GM21515 (cell line): ENCODE data around the gene ZNF524.

ENCODE experiments used
- ATAC-seq: cut with Tn5 transposase; IDR thresholded peaks from one replicate; pipeline ENCODE4 v1.9.1; 2021; ENCODE audit not compliant: unreplicated experiment

Gene ZNF524

DNA sequence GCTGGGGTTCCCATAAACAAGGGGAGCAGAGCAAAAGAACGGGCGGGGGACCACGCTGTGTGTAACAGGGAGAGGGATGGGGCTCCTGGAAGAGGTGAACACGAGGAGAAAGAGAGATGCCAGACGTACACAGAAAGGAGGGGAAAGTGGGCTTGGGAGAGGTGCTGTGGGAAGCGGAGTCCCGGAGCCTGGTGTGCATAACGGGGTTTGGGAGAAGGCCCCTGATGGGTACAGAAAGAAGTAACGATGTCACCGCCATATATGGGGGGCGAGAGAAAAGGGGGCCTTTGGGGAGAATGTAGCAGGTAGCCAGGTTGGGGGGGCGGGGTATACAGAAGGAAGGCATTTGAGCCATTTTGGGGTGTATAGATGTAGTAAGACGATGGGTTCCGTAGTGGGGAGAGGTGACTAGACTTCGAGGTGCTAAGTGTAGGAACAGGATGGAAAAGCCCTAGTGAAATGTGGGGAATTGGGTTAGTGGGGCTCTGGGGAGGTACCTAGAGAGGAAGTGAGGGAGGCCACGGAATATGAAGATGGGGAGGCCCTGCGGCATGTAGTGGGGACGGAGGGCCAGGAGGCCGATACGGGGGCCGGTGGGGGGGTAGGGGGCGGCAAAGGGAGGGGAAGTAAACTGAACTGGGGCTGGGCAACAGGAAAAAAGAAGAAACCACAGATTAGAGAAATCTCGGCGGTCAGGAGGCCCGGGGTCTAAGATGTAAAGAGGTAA, 41.5 kb downstream of the ZNF524 start:
- ATAC-seq = no peak

DNA sequence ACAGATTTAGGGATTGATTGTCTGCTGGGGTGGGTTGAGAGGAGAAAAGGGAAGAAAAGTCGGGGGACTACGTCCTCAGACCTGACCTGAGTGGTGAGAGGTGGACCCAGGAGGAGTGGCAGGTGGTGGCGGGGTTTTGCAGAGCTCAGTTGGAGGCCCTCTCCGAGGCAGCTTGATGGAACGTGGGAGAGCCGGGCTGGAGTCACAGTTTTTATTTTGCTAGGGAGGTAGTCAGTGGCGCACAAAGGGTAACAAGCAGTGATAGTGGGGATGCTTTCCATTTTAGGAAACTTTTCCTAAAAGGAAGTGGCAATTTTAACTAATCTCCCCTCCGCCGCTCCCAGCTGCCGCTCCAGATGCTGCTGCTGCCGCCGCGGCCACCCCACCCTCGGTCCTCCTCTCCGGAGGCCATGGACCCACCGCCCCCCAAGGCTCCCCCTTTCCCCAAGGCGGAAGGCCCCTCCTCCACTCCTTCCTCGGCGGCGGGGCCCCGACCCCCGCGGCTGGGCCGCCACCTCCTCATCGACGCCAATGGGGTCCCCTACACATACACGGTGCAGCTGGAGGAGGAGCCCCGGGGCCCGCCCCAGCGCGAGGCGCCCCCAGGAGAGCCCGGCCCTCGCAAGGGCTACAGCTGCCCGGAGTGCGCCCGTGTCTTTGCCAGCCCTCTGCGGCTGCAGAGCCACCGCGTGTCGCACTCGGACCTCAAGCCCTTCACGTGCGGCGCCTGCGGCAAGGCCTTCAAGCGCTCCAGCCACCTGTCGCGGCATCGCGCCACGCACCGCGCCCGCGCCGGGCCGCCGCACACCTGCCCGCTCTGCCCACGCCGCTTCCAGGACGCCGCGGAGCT, 42.3 kb downstream of the ZNF524 start:
- ATAC-seq = no peak

DNA sequence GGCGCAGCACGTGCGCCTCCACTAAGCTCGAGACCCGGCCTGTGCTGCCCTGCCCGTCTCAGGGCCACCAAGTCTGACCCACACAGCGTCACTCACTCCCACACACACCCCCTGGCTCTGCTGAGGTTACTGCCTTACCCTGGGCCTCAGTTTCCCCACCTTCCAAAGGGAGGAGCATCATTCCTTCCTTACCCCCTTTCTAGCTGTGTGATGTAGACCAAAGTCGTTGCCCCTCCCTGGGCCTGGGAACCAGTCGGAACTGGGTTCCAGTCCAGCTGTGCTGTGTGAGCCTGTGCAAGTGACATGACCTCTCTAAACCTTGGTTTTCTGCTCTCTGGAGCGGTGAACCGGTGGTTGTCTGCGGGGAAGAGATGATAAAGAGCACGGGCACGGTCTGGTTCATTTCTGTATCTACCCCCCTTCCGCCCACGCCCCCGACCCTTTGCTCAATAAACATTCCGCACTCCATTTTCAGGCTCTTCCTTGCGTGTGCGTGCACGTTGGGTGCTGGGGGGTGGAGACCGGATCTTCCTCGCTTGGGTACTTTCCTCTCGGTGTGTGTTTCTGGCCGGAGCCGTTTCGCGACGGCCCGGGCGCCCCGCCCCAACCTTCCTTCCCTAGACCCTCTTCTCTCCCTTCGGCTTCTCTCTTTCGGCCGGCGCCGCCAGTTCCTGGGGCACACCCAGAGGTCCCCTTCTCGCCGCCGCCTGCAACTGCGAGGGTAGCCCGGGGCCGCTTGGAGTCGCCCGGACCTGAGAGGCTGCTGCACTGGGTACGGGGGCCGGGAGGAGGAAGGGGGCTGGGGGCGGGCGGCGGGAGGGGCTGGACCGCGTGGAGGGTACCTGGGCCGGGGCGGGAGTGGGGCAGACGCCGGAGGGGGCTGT, 43.2 kb downstream of the ZNF524 start, which contains the start of gene ZNF581:
Gene ZNF581, plus strand, starts transcription at position 647 of the 884 bp plus-strand sequence. CDS start 923 bp downstream, outside the sequence.
- ATAC-seq = peak; percentile 25

DNA sequence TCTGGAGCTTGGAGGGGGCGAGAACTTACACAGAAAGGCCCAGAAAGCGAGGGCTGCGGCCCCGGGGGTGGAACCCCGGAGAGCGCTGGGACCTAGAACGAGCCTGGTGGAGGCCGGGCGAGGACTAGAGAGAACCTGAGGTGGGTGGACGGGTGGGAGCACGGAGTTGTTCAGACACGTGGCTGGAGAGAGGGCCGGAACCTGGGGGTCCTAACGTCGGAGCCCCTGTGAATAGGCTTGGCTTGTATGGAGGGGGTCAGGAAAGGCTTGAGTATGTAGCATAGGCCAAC, 43.7 kb downstream of the ZNF524 start:
- no peak for ATAC-seq

DNA sequence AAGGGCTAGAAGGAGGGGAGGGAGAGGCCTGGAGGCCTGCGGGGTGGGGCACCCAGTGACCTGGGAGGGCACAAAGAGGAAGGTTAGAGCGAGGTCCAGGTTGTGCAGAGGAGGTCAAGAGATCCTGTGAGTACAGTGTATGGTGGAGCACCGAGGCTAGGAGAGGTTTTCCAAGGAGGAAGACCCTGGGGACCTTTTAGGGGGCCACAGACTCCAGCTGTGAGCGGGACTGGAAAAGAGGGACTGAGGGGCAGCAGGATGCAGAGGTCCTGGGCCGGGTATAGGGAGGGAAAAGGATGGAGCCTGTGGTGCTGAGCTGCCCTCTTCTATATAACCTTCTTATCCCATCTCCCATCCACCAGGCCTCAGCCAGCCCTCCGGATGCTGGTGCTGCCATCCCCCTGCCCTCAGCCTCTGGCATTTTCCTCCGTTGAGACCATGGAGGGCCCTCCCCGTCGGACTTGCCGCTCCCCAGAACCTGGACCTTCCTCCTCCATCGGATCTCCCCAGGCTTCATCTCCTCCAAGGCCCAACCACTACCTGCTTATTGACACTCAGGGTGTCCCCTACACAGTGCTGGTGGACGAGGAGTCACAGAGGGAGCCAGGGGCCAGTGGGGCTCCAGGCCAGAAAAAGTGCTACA, 44.2 kb downstream of the ZNF524 start:
- no peak for ATAC-seq

DNA sequence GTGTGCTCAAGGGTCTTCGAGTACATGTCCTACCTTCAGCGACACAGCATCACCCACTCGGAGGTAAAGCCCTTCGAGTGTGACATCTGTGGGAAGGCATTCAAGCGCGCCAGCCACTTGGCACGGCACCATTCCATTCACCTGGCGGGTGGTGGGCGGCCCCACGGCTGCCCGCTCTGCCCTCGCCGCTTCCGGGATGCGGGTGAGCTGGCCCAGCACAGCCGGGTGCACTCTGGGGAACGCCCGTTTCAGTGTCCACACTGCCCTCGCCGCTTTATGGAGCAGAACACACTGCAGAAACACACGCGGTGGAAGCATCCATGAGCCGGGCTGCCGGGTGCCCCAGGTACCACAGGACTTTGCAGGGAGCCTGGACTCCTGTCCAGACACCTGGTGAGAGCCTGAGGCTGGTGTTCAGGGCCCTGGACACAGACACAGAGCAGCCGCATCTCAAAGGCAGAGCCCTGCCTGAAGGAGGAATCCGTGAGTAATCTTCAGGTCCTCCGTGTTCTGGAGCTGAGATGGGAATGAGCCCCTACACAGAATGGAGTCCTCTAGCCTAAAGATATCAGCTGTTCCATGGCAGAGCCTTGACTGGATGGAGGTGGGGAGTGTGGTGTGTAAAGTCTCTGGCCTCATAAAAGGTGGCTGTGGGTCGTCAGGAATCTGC, 44.9 kb downstream of the ZNF524 start:
- no peak for ATAC-seq

DNA sequence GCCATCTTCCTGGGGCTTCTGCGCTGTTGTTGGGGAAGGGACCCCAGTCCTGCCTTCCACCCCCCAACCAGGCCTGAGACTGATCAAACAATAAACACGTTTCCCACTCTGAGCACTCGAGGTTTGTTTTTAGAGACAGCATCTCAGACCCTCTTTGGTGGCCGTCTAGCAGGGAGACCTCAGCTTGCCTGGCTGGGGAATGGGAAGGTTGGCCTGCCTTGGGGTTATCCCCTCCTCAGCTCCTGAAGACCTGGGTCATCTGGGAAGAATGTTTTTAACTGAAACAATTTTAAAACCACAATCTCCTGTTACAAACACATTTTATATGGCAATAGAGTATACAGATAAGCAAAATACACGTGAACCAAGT, 45.4 kb downstream of the ZNF524 start:
- no peak for ATAC-seq

DNA sequence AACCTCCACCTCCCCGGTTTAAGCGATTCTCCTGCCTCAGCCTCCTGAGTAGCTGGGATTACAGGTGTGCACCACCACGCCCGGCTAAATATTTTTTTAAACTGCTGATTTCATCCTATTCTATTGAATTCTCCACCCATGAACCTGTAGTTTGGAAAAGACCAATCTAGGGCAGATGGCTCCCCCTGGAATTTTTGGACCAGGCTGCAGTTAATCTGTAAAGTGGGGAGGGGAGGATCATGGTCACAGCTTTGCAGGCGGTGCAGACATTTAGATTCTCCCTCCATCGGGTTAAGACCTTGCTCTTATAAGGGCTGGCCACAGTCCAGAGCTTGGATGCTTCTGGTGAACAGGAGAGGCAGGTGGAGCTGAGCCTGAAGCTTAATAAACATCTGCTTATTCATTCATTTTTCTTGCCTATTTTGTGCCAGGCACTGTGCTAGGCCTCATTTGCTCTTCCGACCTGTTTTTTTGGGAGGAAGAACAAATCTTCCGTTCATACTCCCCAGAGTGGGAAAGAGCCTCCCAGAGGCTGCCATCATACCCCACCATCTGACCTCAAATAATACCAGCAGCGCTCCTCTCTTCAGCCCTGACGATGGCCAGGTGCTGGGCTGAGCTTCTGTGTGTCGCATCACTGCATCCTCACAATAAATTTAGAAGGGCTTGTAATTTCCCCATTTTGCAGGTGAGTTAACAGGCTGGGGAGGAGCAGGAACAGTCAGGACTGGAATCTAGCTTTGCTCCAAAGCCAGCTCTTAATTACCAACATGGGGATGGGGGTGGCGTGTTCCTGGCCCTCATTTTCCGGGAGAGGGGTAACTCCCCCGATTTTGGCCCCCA, 47.0 kb downstream of the ZNF524 start:
- ATAC-seq = no peak

DNA sequence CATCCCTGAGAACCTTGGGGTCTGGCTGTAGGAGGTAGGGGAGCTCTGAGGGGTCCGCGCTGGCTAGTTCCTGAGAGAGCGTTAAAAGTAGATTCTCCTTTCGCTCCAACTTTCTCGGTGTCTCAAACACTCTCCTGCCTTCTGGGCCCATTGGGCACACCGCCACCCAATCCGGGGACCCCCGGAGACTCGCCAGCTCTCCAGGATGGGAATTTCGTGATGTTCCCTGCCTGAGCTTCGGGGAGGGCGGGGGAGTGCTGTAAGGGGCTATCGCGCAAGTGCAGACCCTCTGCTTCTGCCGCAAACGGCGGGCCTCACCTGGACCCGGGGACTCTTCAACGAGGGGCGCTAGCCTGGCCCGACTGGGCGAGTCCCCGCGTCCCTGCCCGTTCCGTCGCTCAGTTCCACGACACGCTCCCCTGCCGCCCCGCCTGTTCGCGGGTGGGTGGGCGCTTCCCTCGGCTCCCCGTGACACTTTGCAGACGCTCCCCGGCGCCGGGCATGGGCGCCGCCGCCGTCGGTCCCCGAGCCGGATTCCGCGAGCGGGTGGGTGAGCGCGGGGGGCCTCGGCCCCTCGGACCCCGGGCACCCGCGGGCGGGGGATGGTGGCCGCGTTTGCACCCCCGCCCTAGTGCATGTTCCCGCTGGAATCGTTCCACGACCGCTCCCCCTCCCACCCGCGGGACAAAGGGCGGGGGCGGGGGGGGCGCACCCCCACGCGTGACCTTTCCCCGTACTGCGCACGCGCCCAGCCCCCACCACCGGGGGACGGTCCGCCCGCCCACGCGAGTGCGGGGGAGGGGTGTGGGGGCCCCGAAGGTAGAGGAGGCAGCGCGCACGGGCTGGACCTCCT, 47.9 kb downstream of the ZNF524 start, which contains the start of gene CCDC106:
Gene CCDC106, plus strand, starts transcription at position 481 of the 853 bp plus-strand sequence. CDS start 835 bp downstream, outside the sequence.
- ATAC-seq = no peak

DNA sequence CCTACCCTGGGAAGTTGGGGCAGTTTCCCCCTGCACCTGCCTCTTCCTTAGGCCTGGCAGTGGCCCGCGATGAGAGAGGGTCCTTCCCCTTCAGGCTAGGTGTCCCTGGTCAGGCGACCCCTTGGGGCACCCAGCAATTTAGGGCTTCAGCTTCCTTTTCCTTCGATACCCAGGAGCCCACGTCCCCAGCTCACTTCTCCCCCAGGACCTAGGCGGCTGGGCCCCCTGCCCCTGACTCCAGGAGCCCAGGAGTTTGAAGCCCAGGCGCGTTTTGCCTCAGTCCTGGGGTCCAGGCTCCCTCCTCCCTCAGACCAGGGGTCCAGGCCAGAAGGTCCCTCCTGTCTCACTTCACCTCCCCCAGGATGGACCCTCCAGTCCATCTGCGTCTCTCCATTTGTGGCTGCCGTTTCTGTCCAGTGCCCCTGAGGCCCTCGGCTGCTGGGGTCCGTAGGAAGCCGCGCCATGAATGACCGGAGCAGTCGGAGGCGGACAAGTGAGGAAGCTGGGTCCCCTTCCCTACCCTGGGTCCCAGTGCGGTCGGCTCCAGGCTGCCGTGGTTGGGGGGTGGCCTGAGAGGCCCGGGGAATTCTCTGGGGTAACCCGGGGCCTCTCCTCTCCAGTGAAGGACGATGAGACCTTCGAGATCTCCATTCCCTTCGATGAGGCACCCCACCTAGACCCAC, 48.6 kb downstream of the ZNF524 start:
- ATAC-seq = no peak

DNA sequence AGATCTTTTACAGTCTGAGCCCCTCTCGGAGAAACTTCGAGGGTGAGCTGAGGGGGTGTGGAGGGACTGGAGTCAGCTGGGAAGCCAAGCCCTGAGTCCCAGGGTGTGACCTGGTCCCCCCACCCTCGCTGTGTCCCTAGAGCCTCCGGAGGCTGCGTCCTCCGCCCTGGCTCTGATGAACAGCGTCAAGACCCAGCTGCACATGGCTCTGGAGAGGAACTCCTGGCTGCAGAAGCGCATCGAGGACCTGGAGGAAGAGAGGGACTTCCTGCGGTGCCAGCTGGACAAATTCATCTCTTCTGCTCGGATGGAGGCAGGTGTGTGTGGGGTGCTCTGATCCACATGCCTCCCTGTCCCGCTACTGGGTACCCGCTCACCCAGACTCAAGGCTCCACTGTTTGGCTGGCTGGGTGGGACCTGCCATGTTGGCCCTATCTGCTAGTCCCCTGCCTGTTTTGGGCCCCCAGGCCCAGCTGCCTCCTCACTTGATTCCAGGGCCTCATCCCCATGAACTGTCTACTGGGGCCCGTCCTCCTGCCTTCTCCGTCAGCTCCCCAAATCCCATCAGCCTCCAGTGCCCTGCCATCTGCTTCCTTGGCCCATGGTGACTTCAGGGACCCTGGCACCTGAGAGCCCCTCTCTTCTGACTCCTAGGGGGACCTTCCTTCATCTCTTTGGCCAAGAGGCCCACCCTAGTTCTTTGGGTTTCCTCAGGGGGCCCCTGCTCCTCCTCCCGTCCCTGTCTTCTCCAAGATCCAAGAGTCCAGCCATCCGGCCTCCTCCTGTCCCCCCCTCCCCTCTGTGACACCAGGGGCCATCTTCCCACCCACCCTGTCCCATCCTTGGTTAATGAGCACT, 49.4 kb downstream of the ZNF524 start:
- no peak for ATAC-seq

DNA sequence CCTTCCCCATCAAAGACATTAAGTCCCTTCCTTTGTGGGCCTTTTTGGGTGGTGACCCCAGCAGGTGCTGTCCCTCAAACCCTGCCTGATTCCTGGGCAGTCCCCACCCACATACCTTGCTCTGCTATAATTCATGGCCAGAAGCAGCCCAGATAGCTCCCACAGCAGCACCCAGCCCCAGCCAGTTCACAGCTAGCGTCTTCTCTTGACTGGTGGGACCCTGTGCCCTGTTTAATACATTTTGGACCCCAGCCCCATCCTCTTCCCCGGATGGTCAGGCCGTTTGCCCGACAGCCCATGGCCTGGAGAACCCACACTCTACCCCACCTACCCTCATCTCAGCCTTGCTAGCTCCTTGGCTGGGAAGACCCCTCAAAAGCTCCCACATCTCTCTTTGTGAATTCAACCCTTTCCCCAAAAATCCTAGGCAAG, 50.1 kb downstream of the ZNF524 start:
- ATAC-seq = no peak

DNA sequence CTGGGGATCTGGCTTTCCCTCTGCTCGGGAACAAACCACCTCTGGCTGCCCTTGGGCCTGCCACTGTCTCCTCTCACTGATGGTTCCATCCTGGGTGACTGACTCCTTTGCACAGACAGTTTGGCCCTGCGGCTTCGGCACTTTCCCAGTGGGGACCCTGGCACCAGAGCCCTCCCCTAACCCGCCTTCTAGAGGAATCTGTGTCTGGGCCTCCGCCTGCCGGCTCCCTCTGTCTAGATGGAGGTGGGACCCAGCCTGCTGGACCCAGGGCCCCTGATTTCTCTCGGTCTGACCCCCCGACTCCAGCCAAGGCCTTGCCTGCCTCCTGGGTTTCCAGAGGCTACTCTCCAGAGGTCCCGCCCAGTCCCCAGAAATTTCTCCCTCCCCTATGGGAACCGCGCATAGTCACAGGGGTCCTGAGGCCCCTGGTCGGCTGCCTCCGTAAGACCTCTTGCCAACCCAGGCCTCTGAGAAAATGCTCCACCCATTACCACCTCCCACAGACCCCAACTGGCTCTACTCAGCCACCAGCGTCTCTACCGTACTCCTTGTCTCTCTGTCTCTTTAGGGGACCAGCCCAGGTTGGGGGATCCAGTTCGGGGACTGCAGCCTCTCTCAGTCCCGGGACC, 50.6 kb downstream of the ZNF524 start:
- ATAC-seq = no peak

DNA sequence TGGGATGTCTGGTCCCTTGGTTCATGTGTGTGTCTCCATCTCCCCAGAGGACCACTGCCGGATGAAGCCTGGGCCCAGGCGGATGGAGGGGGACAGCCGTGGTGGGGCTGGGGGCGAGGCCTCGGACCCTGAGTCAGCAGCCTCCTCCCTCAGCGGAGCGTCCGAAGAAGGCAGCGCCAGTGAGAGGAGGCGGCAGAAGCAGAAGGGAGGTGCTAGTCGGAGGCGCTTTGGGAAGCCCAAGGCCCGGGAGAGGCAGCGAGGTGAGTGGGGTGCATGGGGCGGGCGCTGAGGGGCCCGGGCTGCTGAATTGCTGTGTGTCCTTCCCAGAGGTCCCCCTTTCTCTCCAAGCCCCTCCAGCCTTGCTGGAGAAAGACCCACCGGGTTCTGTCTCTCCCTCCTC, 51.1 kb downstream of the ZNF524 start:
- ATAC-seq = no peak

DNA sequence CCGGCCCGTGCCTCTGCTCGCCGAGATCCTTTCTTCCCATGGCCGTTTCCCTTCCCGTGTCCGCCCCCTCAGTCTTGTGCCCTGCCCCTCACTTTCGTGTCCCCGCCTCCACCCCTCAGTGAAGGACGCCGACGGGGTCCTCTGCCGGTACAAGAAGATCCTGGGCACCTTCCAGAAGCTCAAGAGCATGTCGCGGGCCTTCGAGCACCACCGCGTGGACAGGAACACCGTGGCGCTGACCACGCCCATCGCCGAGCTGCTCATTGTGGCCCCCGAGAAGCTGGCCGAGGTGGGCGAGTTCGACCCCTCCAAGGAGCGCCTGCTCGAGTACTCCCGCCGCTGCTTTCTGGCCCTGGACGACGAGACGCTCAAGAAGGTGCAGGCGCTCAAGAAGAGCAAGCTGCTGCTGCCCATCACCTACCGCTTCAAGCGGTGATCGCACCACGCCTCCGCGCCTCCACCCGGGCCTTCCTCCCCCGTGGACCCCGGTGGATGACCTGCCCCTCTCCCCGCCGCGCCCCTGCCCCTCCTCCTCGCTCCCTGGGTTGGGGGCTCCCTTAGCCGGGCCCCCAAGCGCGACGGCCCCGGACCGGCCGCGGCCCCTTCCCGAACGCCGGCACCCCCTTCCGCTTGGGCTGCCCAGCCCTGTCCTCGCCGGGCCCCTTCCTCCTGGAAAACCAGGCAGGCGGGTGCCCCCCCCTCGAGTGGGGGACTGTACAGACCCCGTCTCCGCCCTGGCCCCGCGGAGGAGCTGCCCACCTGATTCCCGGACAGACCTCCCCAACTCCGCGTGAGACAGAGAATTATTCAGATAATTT, 52.4 kb downstream of the ZNF524 start:
- ATAC-seq = no peak
